Measurements from ENCODE around the gene SNED1. TPM values are rescaled to one million over a fixed set of nuclear protein-coding genes. Genes with fewer than 3 reads are reported as not detected.
A peak's percentile ranks its signal among the peaks of the same experiment; 100 is the strongest.

The SNED1 gene
- total and polyA plus RNA-seq, 9 of the 15 experiments (the other 6 are each of a cell fraction or from before 2014, with no cell fraction given): 0.03 to 0.07 (median 0.05) TPM; not detected in 5

GRCh38 chr2:240964704-240965295 lies 33.6 kb upstream of the SNED1 start:
- ChIA-PET CTCF (ENCODE audit: low intra/inter-chr PET ratio) (no interaction called here), POLR2A (no interaction called here)
- H3K36me3 ChIP-seq (ENCODE audit: control insufficient read depth, insufficient read depth, low read length): no peaks in the 10 kb centered on the region
- H3K9ac ChIP-seq (ENCODE audit: insufficient read depth in 1 of 2, low read depth in 2 of 2, low read length in 2 of 2): no peak overlapping the region
- FAIRE-seq: no peak
- in situ Hi-C loops (cut with MboI) (no loop called here), intact Hi-C loops (cut with micrococcal nuclease) (no loop called here)
- peaks cover 0 to 25% of the 10 kb centered on the region in 2 experiments; a peak in 2 of 5 replicates for H3K27me3 ChIP-seq (ENCODE audit: control insufficient read depth in 2 of 2, insufficient read depth in 2 of 2, low read length in 2 of 2)
- no peak overlapping the region for H3K4me2 ChIP-seq (ENCODE audit: insufficient read depth, low read length)
- WGBS (ENCODE audit: insufficient coverage, low coverage, missing lambda C conversion rate): 24% methylated on average over 9 of the region's 15 CpGs
- H3K79me2 ChIP-seq (ENCODE audit: control insufficient read depth, insufficient read depth, low read length): no peaks in the 10 kb centered on the region
- H4K20me1 ChIP-seq (replicated peaks; ENCODE audit: control insufficient read depth, insufficient read depth, low read length): no peaks in the 10 kb centered on the region
- no peaks in the 10 kb centered on the region for H3K9me1 ChIP-seq (ENCODE audit: control insufficient read depth, insufficient read depth, low read length)
- no peak overlapping the region for H3K27ac ChIP-seq (ENCODE audit: extremely low read depth, low read depth, low read length)
- no peak overlapping the region for H2AFZ ChIP-seq (ENCODE audit: low read depth, low read length)
- DNase-seq (ENCODE audit: extremely low read depth in 1 of 4, low spot score in 3 of 4): no peak
- no TSS peak for BruUV-seq (replicated peaks)
- ATAC-seq: no peak
- no peaks in the 10 kb centered on the region for H3K9me3 ChIP-seq (replicated peaks; ENCODE audit: control insufficient read depth, insufficient read depth, low read depth, low read length)
- H3K4me3 ChIP-seq: no peak overlapping the region
- peaks cover 0 to 13% of the 10 kb centered on the region in 2 experiments; a peak in 1 of 5 replicates for H3K4me1 ChIP-seq (replicated peaks in 1 of 2; ENCODE audit: control insufficient read depth in 2 of 2, insufficient read depth in 2 of 2, low read length in 2 of 2)
- TF ChIP-seq ZBTB49 (CRISPR knock-in tag; IDR thresholded peaks at IDR 0.05; ENCODE audit: borderline replicate concordance): no peak
- no peak for TF ChIP-seq PKNOX1 (IDR thresholded peaks at IDR 0.05)
- no peak for TF ChIP-seq ZNF146 (CRISPR knock-in tag; IDR thresholded peaks at IDR 0.05; ENCODE audit: unreplicated experiment)
- no peak for TF ChIP-seq MBD1 (CRISPR knock-in tag; IDR thresholded peaks at IDR 0.05)
- TF ChIP-seq ZBTB11 (CRISPR knock-in tag; IDR thresholded peaks at IDR 0.05): peak in 2 of 3 experiments; percentile 70 to 91; a peak in 4 of 6 replicates
